Measurements from ENCODE around the gene TTC28.

Gene TTC28

DNA sequence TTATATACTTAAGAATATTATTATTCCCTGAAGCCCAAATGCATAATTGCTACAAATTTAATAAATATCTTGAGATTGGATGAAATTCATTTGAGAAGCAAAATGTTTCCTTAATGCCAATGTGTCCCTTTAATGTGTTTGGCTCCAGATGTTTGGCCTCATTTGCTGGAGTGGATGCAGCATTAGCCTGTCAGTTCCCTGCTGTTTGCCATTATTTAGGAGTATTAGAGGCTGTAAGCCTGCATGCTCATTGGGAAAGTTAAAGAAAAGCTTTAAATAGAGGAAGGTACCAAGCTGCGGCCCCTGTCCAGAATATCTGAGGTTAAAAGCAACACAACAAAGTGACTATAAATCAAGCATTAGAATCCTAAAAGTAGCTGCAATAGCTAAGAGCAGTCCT is 705.8 kb downstream of the TTC28 start:
- no peaks in the 10 kb centered on the region for H3K4me1 ChIP-seq
- no peak for TF ChIP-seq Cebpa-rat (IDR thresholded peaks at IDR 0.05)
- H3K9me3 ChIP-seq: peaks cover 8% of the 10 kb centered on the region

GRCh38 chr22:27972732-27973698 is 706.6 kb downstream of the TTC28 start:
- Histone ChIP-seq H3K27ac (no peak overlapping the region), H3K4me3 (no peak overlapping the region), H3K4me1 (no peaks in the 10 kb centered on the region), H3K27me3 (no peaks in the 10 kb centered on the region), H3K9me3 (peaks cover 8% of the 10 kb centered on the region), H3K9ac (no peak overlapping the region), H3K36me3 (no peaks in the 10 kb centered on the region), H3K4me2 (no peak overlapping the region), H4K20me1 (no peaks in the 10 kb centered on the region)
- no peak for TF ChIP-seq Cebpa-rat (IDR thresholded peaks at IDR 0.05)

More for the DNA sequence above, 705.8 kb downstream of the TTC28 start:
- Histone ChIP-seq H3K36me3 (no peaks in the 10 kb centered on the region), H3K4me3 (no peak overlapping the region), H3K4me2 (no peak overlapping the region), H3K27ac (no peak overlapping the region), H4K20me1 (no peaks in the 10 kb centered on the region), H3K27me3 (no peaks in the 10 kb centered on the region), H3K9ac (no peak overlapping the region)

DNA sequence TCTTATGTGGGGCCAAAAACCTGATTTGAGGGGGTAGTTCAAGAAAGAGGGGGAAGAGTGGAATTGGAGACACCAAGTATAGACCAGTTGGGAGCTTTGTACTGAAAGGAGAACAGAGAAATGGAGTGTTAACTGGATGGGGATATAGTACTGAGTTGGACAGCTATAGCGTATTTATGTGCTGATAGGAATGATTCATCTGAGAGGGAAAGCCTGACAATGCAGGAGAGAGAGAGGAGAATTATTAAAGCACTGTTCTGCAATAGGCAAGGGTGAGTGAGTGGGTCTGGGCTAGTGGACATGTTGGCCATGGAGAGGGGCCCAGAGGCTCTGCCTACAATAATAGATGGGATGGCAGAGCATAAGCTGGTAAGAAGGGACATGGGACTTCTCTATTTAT is 707.7 kb downstream of the TTC28 start:
- no peak overlapping the region for H3K27ac ChIP-seq
- H3K9me3 ChIP-seq: peaks cover 8% of the 10 kb centered on the region
- H3K9ac ChIP-seq: no peak overlapping the region
- H3K4me2 ChIP-seq: no peak overlapping the region
- H3K4me3 ChIP-seq: no peak overlapping the region
- no peaks in the 10 kb centered on the region for H3K4me1 ChIP-seq
- TF ChIP-seq Cebpa-rat (IDR thresholded peaks at IDR 0.05): no peak
- no peaks in the 10 kb centered on the region for H3K36me3 ChIP-seq
- H4K20me1 ChIP-seq: no peaks in the 10 kb centered on the region
- H3K27me3 ChIP-seq: no peaks in the 10 kb centered on the region

- Histone ChIP-seq H3K9me3 (peaks cover 8% of the 10 kb centered on the region), H3K27me3 (no peaks in the 10 kb centered on the region), H3K4me3 (no peak overlapping the region), H3K36me3 (no peaks in the 10 kb centered on the region), H3K27ac (no peak overlapping the region), H3K4me1 (no peaks in the 10 kb centered on the region), H3K4me2 (no peak overlapping the region), H4K20me1 (no peaks in the 10 kb centered on the region), H3K9ac (no peak overlapping the region)
- TF ChIP-seq Cebpa-rat (IDR thresholded peaks at IDR 0.05): no peak
Observed at GRCh38 chr22:27970596-27971220, 708.9 kb downstream of the TTC28 start.

DNA sequence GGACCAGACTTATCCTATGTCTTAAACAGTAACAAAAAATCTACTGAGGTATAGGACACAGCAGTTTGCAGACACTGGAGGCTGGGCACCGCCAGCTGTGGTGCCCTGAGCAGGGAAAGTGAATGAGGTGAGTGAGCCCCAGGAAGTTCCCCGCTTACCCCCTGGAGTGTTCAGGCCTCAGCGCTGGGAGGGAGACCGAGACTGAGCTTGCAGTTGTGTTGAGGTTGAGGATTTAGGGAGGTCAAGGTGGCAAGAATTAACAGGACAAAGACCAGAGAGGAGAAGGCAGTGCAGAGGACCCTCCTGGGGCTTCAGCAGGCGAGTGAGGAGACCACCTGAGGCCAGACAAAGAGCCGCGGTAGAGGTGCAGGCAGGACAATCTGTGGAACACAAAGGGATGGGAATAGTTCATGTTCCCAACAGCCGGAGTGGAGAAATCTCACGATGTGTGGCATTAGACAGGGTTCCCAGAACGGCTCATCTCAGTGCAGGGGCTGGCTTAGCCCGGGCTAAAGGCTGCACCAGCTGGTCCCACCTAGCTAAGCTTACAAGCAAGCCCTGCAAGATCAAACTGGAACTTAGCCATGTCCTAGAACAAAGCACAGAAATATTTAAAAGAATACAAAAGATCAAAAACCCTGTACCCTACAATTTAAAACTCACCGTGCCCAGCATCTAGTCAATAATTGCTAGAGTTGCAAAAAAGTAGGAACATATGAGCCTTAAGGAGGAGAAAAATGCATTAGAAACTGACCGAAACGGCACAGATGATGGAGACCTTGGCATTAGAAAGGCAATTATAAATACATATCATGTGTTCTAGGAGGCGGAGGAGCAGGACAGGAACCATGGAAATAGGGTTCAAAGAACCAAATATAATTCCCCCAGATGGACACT is 713.2 kb downstream of the TTC28 start:
- Histone ChIP-seq H3K36me3 (no peaks in the 10 kb centered on the region), H3K4me3 (no peak overlapping the region), H3K9ac (no peak overlapping the region), H3K9me3 (no peaks in the 10 kb centered on the region; the same call in 1 of the 2 replicates), H3K4me1 (no peaks in the 10 kb centered on the region), H3K4me2 (no peak overlapping the region), H4K20me1 (no peaks in the 10 kb centered on the region), H3K27me3 (no peaks in the 10 kb centered on the region), H3K27ac (no peak overlapping the region)
- no peak for TF ChIP-seq Cebpa-rat (IDR thresholded peaks at IDR 0.05)

DNA sequence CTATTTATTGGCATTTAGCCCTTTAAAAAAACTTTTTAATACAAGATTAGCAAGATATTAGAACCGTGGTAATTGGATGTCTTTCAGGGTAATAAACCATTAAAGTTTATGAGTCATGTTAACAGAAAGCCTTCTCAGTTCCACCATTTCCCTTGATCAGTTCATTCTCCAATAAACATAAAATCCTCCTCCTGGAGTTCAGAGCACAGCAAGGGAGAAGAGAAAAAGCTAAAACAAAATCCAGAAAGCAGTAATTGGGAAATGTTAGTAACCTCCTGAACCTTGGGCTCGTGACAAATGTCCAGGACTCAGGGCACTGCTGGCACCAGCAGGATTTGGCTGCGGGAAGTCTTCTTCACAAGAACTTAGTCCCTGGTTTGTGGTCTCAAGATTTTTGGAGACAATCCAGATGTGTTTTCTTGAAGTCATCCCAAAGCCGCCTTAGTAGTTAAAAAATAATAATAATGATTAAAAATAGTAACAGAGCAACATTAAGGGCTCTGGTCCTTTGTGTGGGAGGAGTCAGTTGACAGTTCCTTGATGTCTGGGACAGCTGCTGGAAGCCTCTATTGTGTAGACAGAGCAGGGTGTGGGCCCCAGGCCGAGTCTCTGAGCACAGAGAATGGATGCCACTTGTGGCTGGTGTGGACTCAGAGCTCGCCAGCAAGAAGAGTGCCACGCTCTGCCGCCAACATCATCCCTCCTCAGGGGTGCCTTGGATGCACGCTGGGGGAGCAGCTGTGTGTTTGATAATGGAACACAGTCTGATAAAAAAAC is 717.2 kb downstream of the TTC28 start:
- no peak overlapping the region for H3K4me3 ChIP-seq
- H3K9me3 ChIP-seq: no peaks in the 10 kb centered on the region
- no peaks in the 10 kb centered on the region for H4K20me1 ChIP-seq
- TF ChIP-seq Cebpa-rat (IDR thresholded peaks at IDR 0.05): no peak
- no peaks in the 10 kb centered on the region for H3K27me3 ChIP-seq
- no peak overlapping the region for H3K4me2 ChIP-seq
- no peak overlapping the region for H3K9ac ChIP-seq
- H3K27ac ChIP-seq: no peak overlapping the region
- no peaks in the 10 kb centered on the region for H3K4me1 ChIP-seq
- no peaks in the 10 kb centered on the region for H3K36me3 ChIP-seq

GRCh38 chr22:27961680-27962079 is 718.0 kb downstream of the TTC28 start:
- no peak overlapping the region for H3K4me2 ChIP-seq
- H3K4me1 ChIP-seq: no peaks in the 10 kb centered on the region
- H3K9me3 ChIP-seq: 0 out of 2 replicates have a peak, but pooled peaks cover 5% of the 10 kb centered on the region
- no peak overlapping the region for H3K9ac ChIP-seq
- no peak for TF ChIP-seq Cebpa-rat (IDR thresholded peaks at IDR 0.05)
- H3K4me3 ChIP-seq: no peak overlapping the region
- no peak overlapping the region for H3K27ac ChIP-seq
- H3K36me3 ChIP-seq: no peaks in the 10 kb centered on the region
- no peaks in the 10 kb centered on the region for H4K20me1 ChIP-seq
- no peaks in the 10 kb centered on the region for H3K27me3 ChIP-seq

GRCh38 chr22:27961182-27961581 is 718.5 kb downstream of the TTC28 start:
- H3K9me3 ChIP-seq: 0 out of 2 replicates have a peak, but pooled peaks cover 7% of the 10 kb centered on the region
- no peak overlapping the region for H3K4me3 ChIP-seq
- no peaks in the 10 kb centered on the region for H3K27me3 ChIP-seq
- H3K9ac ChIP-seq: no peak overlapping the region
- H3K27ac ChIP-seq: no peak overlapping the region
- H3K4me2 ChIP-seq: no peak overlapping the region
- no peaks in the 10 kb centered on the region for H3K36me3 ChIP-seq
- H3K4me1 ChIP-seq: no peaks in the 10 kb centered on the region
- TF ChIP-seq Cebpa-rat (IDR thresholded peaks at IDR 0.05): no peak
- H4K20me1 ChIP-seq: no peaks in the 10 kb centered on the region

Measured in BLaER1 (cell line).